HG03457 (cell line): ENCODE results near the gene CCM2L.
"Not testable (repeated sequence)": the region's sequence is repeated elsewhere in the genome, so short reads cannot be mapped to it uniquely, and the experiment has no call there.

Source experiments
- ATAC-seq: cut with Tn5 transposase; IDR thresholded peaks from one replicate; pipeline ENCODE4 v1.9.1; 2021; ENCODE audit warnings: moderate number of reproducible peaks; ENCODE audit not compliant: unreplicated experiment

Gene CCM2L

DNA sequence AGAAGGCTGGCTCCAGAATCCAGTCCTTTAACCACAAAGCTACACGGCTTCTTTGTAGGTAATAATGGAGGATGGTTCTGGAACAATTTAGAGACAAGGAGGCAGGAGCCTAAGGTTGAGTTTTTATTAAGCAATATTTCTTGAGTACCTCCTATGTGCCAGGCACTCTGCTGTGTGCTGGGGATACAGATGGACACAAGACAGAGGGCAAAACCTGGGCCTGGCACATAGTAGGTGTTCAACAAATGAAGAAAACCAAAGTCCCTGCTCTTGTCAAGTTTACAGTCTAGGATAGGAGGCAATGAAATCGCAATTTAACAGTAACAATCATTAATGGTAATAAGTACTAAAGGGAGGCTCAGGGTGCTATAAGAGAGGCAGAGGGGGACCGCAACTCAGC, 17.4 kb downstream of the CCM2L start:
- ATAC-seq = no peak

DNA sequence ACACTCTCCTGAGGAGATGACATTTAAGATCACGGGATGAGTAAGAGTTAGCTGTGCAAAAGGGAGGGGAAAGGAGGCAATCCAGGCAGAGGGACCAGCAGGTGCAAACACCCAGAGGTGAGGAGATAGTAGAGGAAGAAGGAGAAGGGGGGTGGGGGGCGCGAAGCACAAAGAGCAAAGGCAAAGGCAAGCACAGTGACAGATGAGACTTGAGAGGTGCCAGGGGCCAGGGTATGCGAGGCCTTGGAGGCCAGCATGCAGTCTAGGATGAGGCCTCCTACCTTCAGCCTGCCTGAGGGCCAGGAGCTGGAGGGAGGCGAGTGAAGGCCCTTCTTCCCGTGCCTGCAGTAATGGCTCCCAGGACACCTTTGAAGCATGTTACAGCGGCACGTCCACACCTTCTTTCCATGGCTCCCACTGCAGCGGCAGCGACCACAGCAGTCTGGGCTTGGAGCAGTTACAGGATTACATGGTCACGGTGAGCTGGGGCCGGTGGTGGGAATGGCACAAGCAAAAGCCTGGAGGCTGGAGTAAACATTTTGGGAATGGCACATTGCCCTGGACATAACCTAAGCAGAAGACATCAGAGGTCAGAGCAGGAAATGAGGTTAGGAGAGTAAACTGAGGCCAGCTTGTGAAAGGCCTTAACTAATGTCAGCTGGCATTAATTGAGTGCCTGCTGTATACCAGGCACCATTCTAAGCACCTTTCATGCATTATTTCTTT, 18.6 kb downstream of the CCM2L start:
- ATAC-seq = no peak

DNA sequence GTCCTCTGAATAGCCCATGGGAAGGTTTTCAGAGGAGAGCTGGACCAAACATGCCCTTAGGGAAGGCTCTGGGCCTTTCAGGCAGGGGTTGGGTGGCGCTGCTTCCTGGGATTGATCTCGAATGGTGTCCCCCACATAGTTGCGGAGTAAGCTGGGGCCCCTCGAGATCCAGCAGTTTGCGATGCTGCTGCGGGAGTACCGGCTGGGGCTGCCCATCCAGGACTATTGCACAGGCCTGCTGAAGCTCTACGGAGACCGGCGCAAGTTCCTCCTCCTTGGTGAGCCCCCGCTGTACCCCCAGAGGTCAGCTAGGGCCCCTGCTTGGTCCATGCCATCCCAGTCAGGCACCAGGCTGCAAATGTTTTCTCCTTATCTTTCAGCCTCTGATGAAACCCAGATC, 19.3 kb downstream of the CCM2L start:
- no peak for ATAC-seq

DNA sequence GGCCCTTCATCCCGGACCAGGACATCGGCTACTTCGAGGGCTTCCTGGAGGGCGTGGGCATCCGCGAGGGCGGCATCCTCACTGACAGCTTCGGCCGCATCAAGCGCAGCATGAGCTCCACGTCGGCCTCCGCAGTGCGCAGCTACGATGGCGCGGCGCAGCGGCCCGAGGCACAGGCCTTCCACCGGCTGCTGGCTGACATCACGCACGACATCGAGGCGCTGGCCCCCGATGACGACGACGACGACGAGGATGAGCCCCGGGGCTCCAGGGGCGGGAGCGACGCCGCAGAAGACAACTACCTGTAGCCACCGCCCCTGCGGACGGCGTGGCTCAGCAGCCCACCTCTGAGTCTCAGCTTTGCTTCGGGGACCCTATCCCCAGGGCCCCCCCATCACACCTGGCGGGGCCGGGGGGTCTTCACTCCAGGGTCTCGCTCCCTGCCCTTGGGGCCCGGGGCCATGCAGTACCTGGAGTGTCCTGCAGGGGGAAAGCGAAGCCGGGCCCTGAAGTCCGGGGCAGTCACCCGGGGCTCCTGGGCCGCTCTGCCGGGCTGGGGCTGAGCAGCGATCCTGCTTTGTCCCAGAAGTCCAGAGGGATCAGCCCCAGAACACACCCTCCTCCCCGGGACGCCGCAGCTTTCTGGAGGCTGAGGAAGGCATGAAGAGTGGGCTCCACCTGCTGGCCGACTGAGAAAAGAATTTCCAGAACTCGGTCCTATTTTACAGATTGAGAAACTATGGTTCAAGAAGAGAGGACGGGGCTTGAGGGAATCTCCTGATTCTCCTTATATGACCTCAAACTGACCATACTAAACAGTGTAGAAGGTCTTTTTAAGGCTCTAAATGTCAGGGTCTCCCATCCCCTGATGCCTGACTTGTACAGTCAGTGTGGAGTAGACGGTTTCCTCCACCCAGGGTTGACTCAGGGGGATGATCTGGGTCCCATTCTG, 21.0 kb downstream of the CCM2L start:
- no peak for ATAC-seq

DNA sequence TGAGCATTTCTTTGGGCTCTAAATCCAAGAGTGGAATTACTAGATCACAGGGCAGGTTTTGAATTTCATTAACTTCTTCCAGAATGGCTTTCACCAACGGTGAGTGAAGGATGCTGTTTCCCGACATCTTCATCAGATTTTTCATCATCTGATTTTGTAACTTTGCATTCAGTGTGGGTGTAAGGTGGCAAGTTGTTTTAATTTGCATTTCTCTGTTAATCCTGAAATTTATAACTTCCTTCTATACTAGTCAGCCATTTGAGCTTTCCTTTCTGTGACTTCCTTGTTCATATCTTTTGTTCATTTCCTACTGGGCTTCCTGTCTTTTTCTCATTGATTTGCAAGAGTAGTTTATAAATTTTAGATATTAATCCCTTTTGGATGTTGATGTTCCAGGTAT, 23.1 kb downstream of the CCM2L start:
- ATAC-seq = no peak

DNA sequence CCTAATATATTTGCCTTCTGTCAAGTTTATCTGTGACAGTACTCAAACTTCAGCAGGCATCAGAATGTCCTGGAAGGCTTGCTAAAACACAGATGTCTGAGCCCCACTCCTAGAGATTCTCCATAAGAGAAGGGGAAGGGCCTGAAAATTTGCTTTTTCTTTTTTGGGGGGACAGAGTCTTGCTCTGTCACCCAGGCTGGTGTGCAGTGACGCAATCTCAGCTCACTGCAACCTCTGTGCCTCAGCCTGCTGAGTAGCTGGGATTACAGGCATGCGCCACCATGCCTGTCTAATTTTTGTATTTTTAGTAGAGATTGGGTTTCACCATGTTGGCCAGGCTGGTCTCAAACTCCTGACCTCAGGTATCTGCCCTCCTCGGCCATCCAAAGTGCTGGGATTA, 23.5 kb downstream of the CCM2L start:
- not testable (repeated sequence) for ATAC-seq

DNA sequence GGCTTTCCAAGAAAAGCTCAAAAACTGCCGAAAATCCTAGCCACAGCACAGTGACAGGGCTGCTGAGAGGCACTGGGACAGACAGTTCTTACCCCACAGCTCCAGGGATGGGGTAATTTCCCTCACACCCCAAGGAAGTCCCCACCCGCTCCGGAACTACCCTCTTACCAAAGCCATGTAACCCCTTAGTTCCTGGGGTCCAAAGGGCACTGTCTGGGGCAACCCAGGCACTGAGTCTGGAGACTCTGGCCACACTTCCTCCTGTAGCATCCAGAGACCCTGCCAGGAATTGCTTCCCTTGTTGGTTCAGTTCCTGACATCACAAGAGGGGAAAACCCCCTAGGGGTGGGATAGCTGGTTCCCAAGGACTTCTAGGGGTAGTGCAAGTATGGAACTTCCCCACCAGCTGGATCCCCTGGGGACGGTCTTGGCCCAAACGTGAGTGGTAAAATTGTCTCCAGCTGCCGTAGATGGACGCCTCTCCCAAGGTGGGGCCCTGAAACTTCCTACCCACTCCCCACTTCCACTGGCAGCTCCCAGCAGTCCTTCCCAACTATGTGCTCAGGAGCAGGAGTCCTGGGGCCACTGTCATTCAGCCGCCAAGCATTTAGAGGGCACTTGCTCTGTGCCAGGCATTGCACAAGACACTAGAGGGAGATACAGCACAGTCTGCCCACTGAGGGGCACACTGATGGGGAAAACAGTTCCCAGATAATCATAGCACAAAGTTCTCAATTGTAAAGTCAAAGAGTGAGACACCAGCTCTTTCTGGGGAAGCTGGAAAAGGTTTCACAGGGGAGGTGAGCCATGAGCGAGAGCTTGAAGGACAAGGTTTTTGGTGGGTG, 24.6 kb downstream of the CCM2L start:
- ATAC-seq = no peak

DNA sequence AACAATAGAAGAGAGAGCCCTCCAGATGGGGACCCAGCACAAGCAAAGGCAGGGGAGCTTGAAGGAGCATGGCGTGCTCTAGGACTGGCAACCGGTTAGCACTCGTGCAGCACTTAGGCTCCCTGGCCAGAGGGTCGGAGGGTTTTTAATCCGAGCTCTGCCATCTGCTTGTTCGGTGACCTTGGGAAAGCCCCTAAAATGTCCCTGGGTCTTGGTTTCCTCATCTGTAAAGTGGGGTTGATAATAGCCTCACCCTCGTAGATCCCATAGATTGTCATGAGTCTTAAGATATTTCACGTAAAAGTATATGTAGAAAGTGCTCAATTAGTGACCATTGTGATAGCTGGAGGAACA, 25.2 kb downstream of the CCM2L start:
- ATAC-seq = no peak

DNA sequence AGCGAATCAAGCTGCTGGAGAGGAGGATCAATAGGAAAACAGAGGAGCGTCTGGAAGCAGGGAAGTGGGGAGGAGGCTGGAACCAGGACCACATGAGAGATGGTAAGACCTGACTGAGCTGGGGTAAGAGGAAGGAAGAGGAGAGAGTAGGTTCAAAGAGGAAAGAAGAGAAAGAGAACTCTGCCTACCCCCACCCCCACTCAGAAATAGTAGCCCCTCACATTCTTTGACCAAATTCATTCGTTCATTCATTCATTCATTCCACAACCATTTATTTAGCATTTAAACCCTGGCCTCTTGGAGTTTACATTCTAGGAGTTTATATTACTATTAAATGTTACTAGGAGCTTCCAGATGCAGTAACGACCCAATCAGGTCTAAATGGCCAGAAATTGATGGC, 26.0 kb downstream of the CCM2L start:
- no peak for ATAC-seq

DNA sequence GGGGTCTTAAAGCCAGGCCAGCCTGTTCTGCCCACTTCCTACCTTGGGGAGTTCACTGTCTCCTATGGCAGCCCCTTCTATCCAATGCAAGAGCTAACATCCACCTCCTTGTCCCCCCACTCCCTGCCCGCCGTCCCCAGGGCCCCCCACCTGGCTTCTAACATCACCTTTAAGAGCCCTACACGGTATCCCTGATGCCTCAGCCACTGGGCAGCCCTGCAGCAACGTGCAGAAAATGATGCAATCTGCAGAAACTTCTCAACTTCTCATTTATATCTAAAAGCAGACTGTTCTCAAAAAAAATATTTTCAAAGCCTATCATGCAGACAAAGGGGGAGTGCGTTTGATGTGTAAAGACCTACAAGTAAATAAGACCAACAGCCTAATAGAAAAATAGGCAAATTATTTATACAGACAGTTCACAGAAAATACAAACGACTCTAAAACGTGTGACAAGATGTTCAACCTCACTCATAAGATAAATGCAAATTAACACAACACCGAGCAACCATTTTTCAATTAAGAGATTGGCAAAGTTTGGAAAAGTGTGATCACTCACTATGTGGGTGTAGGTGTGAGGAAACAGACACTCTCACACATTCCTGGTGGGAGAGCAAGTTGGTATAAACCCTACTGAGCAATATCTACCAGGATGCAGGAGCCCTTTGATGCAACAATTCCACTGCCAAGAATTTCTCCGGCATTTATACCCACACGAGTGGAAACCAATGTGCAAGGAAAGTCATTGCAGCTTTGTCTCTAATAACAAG, 26.7 kb downstream of the CCM2L start:
- ATAC-seq = no peak

DNA sequence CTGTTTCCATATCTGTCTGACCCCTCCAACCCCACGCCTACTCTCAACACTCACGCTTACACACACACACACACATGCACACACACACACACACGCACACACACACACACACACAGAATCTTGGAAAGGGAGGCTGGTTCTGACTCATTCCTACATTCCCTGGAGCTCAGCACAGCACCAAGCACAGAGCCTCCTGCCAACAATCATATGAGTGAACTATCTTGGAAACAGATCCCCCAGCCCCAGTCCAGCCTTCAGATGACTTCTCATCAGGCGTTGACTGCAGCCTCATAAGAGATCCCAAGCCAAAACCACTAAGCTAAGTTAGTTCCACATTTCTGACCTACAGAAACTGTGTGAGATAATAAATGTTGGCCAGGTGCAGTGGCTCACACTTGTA, 27.7 kb downstream of the CCM2L start:
- ATAC-seq = no peak

DNA sequence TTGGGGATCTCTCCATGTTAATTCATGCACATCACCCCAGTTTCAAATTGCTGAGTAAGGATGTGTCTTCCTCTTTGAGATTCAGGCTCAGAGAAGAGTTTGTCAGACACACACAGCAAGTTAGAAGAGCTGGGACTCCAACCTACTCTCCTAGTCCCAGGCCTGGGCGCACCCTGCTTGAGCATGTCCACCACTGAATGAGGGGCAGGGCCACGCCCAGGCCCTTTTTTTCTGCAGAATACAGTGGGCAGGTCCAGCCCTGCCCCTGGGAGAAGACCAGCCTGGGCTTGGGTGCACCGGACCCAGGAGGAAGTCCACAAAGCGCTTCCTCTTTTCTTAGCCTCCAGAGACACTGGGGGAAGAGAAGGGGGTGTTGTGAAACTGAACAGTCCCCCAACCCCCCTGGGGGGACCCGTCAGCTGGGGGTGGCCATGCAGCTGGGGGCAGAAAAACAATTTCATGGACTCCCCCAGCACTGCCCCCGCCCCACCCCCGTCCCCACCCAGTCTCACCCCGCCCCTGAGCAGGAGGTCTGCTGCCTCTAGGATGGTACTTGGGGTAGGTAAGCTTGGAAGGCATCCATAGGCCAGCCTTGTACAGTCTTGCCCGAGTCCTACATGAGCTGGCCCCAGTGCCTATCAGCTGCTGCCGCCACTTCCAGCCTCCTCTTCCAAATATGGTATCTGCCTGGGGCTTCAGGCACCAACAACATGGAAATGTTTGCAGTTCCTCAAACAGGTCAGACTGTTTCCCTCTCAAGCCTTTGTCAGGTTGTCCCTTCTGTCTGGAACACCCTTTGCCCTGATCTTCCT, 30.1 kb downstream of the CCM2L start:
- no peak for ATAC-seq

DNA sequence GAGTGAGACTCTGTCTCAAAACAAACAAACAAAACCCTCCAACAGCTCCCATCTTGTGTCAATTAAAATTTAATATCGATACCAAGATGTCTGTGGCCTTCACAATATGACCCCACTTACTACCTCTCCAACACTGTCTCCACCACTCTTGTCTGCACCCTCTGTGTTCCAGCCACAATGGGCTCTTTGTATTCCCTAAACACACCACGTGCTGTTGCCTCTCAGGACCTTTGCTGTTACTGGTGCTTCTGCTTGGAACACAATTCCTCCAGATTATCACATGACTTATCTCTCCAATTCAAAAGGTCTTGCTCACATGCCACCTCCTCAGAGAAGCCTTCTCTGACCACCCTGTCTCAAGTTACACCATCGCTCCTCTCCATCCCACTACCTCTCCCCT, 35.8 kb downstream of the CCM2L start:
- no peak for ATAC-seq

DNA sequence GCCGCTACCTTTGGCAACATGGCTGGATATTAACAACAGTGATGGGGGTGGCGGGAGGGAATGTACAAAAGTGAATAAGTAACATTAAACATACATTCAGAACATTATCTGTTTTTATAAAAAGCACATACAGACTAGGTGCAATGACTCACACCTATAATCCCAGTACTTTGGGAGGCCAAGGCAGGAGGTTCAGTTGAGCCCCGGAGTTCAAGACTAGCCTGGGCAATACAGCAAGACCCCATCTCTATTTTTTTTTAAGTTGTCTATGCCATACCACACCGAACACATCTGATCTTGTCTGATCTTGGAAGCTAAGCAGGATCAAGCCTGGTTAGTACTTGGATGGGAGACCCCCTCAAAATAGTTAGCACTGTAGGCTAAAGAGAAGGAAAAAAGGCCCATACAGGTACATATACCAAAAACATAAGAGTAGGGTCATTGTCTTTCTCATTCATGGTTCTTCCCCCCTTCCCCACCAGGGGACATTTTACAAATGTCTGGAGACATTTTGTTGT, 40.1 kb downstream of the CCM2L start:
- no peak for ATAC-seq

DNA sequence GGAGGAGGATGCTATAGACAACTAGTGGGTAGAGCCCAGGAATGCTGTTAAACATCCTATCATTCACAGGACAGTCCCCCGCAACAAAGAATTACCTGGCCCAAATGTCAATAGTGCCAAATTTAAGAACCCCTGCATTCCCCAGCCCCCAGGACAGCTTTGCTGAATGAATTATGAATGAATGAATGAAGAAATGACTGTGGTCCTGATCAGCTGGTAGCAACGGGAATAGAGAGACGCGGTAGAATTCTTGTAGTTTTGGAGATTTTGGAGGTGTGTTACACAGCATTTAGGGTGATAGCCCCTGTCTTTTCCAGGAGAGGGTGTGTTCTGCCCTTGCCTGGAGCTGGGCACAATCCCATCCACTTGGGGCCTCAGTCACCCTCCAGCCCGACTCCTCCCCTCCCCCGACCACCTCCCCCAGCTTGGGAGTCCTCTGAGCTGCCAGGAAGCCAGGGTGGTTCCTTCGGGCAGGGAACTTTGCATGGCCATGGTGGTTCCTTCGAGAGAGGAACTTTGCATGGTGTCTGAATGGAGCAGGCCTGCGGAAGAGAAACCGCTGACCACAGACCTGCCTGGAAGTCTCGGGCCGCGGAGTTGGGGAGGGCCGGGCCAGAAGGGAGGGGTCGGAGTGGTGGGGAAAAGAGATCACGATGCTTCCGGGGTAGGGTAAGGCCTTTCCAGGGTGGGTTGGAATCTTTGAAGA, 40.8 kb downstream of the CCM2L start:
- no peak for ATAC-seq

DNA sequence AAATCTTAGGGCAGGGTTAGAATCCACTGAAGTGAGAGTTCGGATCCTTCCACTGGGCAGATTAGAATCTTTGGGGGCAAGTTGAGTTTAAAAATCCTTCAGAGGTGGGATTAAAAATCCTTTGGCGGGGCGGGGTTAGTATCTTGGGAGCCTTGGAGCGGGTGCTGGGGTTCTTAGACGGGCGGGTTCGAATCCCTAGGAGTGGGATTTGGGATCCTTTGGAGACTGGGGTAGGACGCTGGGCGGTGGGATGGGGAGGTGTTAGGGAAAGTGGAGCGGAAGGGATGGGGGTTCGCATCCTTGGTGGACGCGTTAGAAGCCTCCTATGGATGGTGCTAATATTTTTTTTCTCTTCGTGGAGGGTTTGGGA, 41.5 kb downstream of the CCM2L start:
- no peak for ATAC-seq

DNA sequence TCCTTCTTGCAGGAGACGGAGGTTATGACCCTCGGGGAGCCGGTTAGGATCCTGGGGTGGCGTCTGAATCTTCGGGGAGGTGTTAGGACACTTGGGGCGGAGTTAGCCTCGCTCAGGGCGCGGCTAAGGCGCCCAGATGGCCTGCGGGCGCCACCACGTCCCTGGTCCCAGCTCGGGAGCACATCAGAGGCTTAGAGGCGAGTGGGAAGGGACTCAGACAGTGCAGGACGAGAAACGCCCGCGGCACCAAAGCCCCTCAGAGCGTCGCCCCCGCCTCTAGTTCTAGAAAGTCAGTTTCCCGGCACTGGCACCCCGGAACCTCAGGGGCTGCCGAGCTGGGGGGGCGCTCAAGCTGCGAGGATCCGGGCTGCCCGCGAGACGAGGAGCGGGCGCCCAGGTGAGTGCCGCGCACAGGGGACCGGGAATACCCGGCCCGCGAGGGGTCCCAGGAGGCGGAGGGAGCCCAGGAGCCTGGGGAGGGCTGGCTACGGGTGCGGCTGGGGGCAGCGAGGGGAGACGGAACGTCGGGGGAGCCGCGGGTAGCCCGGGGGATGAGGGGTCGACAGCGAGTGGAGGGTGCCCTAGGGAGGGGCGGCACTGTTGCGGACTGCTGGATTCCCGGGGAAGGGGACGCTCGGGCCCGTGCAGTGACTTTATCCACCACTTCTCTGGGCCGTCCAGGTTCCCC, 42.0 kb downstream of the CCM2L start, which contains the start of gene HCK:
HCK (plus strand) TSS at position 153 of the 688 bp plus-strand sequence.
- ATAC-seq = no peak

DNA sequence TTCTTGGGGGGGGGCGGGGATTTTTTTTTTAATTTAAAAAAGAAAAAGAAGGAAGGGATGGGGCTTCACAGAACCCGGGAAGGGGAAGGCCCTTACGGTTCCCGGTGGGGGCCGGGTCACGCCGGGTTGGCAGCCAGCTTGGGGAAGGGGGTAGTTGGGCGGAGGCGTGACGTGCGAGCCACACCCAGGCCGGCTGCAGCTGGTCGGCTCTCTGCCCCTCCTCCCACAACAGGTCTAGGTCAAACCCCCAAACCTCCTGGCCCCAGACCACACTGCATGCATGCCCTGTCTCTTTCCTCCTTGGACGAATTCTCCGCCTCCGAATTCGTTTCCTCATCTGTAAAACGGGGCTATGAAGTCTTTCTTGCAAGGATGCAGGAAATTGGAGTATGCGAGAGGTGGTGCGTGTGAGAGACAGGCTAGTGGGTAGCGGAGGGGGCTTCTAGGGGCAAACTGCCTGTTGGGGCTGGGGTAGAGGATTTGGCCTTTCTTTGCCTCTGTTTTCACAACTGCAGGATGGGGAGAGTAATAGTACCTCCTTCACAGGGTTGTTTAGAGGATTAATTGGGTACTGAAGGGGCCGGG, 42.6 kb downstream of the CCM2L start:
- no peak for ATAC-seq
